NCI-H446 (cell line): ENCODE data around the gene PCSK9.

ENCODE experiments used
- DNase-seq, 2 experiments: peaks; one replicate each; lab custom pipeline; 2025; lab: John Stamatoyannopoulos, UW

The PCSK9 gene

DNA sequence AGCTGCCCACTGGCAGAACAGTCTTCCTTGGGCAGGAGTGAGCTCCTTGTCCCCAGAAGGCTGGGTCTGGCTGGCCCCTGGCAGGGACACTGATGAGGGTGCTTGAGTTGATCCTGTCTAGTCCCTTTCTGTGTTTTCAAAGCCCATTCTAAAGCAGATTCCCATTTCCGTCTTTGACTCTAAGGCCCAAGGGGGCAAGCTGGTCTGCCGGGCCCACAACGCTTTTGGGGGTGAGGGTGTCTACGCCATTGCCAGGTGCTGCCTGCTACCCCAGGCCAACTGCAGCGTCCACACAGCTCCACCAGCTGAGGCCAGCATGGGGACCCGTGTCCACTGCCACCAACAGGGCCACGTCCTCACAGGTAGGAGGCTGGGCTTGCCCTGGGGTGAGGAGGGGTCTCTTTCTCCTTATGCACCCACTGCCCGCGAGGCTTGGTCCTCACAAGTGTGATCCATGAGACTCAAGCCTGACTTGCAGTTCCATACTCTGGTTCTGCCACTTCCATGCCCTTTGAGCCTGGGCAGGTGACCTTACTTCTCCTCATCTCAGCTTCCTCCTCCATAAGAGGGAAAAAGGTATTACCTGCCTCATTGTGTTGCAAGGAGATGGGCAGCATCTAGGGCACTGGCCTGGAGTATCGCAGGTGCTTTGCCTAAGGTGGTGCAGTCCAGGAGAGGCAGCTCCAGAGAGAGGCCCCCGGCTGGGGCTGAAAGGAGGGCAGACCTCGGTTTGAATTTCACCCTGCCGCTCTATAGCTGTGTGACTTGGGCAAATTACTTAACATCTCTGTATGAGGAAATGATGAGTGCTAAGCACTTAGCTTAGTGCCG lies 20.2 kb downstream of the PCSK9 start:
- DNase-seq = no peak

GRCh38 chr1:55060133-55060999 lies 21.0 kb downstream of the PCSK9 start:
- DNase-seq = no peak

DNA sequence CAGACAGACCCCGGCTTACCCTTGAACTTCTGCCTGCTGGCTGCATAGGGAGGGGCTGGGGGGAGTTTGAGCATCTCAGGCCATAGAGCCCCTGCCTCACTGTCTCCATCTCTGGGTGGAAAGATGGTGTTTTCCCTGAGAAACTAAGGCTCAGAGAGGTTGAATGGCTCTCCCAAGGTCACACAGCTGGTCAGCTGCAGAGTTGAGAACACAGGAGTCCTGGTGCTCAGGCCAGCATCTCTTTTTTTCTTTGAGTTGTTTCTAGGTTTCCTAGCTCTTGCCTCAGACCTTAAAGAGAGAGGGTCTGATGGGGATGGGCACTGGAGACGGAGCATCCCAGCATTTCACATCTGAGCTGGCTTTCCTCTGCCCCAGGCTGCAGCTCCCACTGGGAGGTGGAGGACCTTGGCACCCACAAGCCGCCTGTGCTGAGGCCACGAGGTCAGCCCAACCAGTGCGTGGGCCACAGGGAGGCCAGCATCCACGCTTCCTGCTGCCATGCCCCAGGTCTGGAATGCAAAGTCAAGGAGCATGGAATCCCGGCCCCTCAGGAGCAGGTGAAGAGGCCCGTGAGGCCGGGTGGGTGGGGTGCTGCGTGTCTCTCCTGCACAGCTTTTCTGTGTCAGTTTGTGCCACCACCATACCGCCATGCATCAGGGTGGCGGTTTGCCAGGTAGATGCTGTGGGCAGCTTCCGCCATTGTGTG lies 21.8 kb downstream of the PCSK9 start:
- no peak for DNase-seq

DNA sequence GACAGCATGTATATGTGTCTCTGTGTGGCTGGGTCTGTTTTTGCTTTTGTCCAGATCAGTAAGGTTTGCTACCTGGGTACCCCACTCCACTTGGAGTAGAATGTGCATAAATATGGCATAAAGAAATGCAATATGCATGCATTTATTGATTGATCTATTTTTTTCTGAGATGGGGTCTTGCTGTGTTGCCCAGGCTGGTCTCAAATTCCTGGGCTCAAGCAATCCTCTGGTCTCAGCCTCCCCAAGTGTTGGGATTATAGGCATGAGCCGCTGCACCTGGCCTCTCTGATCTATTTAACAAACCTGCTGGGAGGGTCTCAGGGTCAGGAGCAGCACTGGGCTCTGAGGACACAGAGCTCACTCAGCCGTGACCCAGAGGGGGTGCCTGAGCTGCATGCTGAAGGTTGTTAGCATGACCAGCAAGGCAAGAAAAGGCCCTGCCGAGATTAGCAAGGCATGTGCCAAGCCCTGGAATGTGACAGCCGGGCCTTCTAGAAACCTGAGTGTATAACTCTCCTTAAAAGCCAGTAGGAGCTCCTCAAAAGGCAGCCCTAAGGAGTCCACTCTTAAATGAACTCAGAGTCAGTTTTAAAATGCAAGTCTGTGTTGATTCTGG lies 22.5 kb downstream of the PCSK9 start:
- DNase-seq = no peak

DNA sequence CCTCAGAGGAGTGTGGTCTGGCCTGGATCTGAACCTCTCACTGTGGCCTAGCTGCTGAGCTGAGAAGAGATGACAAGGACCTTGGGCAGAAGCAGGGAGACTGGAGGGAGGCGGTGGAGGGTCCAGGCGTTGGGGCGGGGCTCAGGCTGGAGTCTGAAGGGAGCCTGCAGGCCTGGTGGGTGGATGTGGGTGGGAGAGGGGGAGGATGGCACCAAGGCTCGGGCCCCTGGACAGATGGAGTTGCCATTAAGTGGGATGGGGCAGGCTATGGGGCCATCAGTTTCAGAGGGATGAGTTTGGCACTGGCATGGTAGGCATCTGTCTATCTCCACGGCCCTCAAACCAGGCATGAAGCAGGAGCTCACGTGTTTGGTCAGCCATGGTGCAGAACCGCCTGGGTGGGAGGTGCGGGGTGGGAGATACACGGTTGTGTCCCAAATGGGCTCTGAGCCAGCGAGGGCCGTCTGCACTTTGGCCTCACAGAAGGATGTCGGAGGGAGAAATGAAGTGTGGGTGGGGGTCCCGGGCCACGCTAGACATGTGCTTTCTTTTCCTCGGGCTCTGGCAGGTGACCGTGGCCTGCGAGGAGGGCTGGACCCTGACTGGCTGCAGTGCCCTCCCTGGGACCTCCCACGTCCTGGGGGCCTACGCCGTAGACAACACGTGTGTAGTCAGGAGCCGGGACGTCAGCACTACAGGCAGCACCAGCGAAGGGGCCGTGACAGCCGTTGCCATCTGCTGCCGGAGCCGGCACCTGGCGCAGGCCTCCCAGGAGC lies 23.6 kb downstream of the PCSK9 start:
- DNase-seq = peak in 1 of 2 experiments; percentile 45

GRCh38 chr1:55063577-55063942 lies 24.2 kb downstream of the PCSK9 start:
- DNase-seq = no peak

- DNase-seq = peak; percentile 32 to 82
Observed at GRCh38 chr1:55064071-55064581, 24.8 kb downstream of the PCSK9 start.

- DNase-seq = peak; percentile 42 to 80
Observed at GRCh38 chr1:55064861-55065263, 25.5 kb downstream of the PCSK9 start.

- peak in 1 of 2 experiments; percentile 60 for DNase-seq
Observed at GRCh38 chr1:55065648-55066047, 26.3 kb downstream of the PCSK9 start.

DNA sequence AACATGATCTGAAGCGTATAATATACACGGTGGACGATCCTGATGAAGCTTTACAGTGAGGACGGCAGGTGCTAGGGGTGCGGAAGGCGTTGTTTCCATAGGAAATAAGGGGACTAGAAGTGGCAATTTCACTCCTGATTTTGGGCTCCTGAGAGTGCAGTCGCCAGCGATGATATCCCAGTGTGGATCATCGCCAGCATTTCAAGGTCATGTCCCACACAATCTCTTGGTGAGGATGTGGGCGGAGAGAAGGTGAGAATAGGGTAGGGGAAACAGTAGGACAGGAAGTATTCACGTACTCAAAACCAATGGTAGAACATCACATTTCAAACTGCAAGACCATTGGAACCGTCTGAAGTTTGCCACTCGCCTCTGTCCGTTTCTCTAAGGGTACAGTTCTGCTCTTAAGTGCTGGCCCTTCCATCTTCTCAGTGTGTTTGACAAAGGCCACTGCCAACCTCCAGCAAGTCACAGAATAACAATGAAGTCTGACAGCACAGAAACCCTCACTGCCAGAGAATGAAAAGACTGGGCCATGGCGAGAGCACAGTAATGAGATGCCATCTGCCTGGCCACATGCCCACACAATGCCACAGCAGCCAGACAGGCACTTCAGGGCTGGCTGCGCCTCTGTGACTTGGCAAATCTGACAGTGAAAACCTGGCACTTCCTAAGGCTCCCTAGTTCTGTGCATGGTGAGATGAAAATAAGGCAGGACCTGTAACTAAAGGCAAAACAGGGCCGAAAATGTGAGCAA lies 27.9 kb downstream of the PCSK9 start:
- peak; percentile 39 to 93 for DNase-seq

DNA sequence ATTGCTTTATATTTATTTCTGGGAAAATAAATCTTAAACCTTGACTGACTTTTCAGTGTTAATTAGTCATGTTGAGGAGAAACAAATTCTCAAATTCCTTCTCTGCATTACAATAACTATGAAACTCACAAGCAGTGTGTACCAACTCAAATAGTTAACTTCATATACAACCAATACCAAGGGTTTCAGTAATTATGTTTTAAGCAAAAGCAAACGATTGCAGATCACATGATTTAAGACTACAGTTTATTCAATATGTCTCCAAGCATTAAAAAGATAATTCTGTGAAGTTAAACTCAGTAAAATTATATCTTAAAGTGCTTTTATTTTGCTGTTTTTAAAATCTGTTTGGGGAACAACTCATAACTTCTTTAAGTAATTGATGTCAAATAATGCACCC lies 28.6 kb downstream of the PCSK9 start:
- peak in 1 of 2 experiments; percentile 17 for DNase-seq

- DNase-seq = no peak
Observed at GRCh38 chr1:55068638-55069037, 29.3 kb downstream of the PCSK9 start.

DNA sequence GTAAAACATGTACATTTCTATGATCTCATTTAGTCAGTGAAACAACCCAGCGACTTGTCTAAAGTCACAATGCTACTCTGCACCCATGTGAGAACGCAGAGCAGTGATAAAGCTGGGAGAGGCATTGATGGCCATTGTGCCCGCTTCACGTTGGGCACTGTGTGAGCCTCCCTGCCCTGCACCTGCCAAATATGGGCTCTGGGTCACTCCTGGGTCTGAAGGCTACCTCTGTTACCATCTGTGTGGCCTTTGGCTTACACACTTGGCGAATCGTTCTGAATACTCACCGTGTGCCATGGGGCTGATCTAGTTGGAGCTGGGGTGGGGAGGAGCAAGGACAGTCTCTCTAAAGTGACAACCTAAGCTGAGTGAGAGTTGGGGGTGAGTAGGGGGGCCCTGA lies 29.9 kb downstream of the PCSK9 start:
- DNase-seq = no peak

DNA sequence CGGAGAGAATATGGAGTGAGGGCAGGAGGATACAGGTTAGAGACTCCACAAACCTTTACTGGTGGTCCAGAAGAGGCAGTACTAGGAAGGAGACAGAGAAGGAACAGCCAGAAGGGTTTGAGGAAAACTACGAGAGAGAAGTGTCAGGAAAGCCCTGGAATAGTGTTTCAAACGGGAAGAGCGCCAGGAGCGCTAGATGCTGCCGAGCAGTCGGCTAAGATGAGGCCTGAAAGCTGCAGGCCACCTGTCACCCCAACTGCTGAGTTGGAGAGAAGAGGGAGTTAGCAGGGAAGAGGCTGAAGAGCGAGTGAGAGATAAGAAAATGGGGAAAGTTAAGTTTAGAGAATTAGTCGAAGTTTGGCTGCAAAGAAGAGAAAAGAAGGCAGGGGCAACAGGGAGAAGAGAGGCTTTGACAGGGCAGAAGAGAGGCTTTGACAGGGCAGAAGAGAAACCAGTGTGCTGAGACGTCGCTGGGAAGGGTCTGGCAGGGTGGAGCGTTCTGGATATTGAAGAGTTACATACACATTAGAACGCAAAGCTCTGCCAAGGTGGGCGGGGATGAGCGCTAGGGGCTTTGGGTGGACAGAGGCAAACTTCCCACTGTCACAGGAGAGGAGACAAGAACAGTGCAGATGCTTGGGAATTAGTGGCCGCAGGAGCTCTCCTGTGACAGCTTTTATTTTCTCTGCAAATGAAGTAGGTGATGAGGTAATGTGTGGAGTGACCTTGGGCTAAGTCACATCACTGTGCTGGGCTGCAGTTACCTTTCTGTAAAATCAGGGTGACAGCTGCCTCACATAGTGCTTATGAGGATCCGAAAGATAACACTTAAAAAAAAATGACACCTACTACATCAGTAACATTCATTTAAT lies 31.2 kb downstream of the PCSK9 start:
- peak; percentile 56 to 86 for DNase-seq

DNA sequence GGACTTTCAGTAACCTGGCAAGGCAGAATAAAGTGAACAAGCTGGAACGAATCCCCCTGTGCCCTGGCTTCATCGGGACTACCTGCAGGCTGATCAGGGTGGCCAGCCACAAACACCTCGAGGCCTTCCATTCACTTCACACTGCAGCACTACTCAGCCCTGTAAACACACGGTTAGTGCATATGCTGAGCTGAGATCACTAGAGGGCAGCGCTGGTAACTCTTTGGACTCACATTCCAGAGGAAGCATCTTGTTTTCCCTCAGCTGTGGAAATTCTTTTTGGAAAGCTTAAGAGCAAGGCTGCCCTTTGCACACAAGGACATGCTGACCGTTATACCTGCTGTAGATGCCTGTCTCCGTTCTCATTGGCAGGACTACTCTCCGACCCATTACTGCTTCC lies 32.1 kb downstream of the PCSK9 start:
- peak; percentile 42 to 61 for DNase-seq

DNA sequence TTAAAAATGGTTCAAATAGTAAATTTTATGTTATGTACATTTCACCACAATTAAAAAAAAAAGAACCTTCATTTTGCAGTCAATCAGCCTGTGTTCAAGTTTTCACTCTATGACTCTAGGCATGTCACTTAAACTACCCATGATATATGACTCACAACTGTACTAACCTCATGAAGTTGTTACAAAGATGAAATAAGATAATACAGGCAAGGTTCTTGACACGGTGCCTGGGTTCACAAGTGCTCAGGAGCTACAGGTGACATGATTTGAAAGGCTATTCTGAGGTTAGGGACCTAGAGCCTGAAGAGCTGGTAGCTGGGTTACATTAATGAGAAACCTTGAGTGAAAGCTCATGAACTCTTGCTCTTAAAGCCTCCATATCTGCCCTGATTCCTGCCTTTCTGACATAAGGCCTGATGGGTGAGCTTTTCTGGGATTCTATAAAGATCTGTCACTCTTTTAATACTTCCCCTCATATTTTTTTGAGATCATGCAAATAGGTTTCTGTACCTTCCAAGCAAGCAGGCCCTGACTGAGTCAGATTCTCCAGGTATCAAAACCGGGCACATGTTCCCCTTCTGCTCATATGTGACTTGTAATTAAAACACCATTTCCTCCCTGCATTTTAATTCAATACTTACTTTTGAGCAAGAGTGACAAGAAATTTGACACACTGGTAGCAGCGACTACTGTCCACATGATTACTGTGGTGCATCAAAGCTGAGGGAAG lies 34.0 kb downstream of the PCSK9 start:
- no peak for DNase-seq

- DNase-seq = no peak
Observed at GRCh38 chr1:55074455-55074854, 35.1 kb downstream of the PCSK9 start.

DNA sequence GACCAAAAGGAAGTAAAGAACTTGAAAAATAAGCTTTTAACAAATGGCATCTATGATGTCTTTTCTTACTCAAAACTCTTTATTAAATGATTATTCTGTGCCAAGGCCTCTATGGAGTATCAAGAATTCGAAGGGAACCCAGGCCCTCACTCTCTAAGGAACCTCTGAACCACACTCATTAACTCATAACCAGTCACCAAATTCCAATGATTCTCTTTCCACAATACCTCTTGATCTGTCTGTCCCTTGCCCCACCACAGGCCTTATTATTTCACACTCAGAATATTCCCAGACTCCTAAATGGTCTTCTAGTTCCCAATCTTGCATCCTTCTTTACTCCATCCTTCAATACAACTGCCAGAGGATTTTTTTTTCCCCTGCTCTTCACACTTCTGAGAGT lies 37.0 kb downstream of the PCSK9 start:
- no peak for DNase-seq

DNA sequence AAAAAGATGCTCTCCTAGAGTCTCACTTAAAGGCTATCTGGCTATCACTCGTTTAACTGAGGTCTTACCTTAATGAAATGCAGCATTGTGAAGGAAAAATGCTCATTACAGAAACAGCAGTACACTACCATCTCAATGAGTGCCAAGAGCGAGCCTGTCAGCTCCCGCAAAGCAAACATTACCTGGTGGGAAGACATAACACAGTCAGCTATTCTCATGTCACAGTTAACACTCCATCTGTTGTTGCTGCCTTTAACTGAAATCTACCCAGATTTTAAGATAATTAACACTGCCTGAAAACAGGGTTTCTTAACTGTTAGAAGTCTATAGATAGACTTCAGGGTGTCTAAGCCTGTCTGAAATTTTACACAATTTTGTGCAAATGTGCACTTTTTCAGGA lies 39.1 kb downstream of the PCSK9 start:
- DNase-seq = no peak
